ENCODE measurements around the gene MCTP1. TPM values are rescaled to one million over a fixed set of nuclear protein-coding genes. Genes with fewer than 3 reads are reported as not detected.

The MCTP1 gene
- total and polyA plus RNA-seq, 2 of the 8 experiments (the other 6 are each of a cell fraction or from before 2014, with no cell fraction given), result 0.56 to 3.4 TPM

- POLR2A ChIA-PET (ENCODE audit: partially characterized antibody), result no interaction called here
- FAIRE-seq, result no peak
Measured at GRCh38 chr5:95114305-95114704, 170.6 kb downstream of the MCTP1 start.

More at GRCh38 chr5:95114305-95114704, 170.6 kb downstream of the MCTP1 start:
- peaks cover 0 to 7% (median 2%) of the 10 kb centered on the region in 4 experiments; a peak in 4 of 7 replicates for H3K4me1 ChIP-seq (replicated peaks in 1 of 4; ENCODE audit: control insufficient read depth in 3 of 4, insufficient read depth in 4 of 4, low read length in 3 of 4)
- H4K8ac ChIP-seq (ENCODE audit: extremely low read depth, insufficient read depth, low read length), result no peak overlapping the region
- H2BK15ac ChIP-seq (ENCODE audit: low read length), result no peak overlapping the region
- no peak overlapping the region for H2AK5ac ChIP-seq (ENCODE audit: low read depth, low read length)
- no peaks in the 10 kb centered on the region for H4K20me1 ChIP-seq (replicated peaks in 1 of 2; ENCODE audit: control insufficient read depth in 1 of 2, insufficient read depth in 2 of 2, low read length in 2 of 2)
- no peak overlapping the region for H3K56ac ChIP-seq (replicated peaks; ENCODE audit: insufficient read length, low read depth, low read length)
- no peak overlapping the region for H4K5ac ChIP-seq (ENCODE audit: insufficient read length, low read depth, low read length)
- H3K4me2 ChIP-seq (ENCODE audit: insufficient read depth in 1 of 2, low read depth in 2 of 2, low read length in 2 of 2), result no peak overlapping the region
- TF ChIP-seq KDM1A (IDR thresholded peaks at IDR 0.05; ENCODE audit: borderline replicate concordance, low read length) (no peak), CBX5 (IDR thresholded peaks at IDR 0.05; ENCODE audit: low read depth, low read length) (no peak), RFX5 (IDR thresholded peaks at IDR 0.05; ENCODE audit: borderline replicate concordance, low read depth, low read length) (no peak), TAF7 (optimal IDR thresholded peaks at IDR 0.05; ENCODE audit: borderline replicate concordance, low read depth, low read length) (no peak), NANOG (IDR thresholded peaks at IDR 0.05; ENCODE audit: insufficient read depth, low read depth, low read length, poor library complexity, severe bottlenecking) (no peak), CTBP2 (IDR thresholded peaks at IDR 0.05; ENCODE audit: borderline replicate concordance, insufficient read depth, insufficient read length, low read length) (no peak)
- H3K9ac ChIP-seq (replicated peaks in 1 of 4; ENCODE audit: extremely low read depth in 1 of 4, low read depth in 3 of 4, low read length in 3 of 4), result no peak overlapping the region
- no peak overlapping the region for H2BK12ac ChIP-seq (ENCODE audit: low read depth, low read length)
- H3K4me3 ChIP-seq (ENCODE audit: extremely low read depth in 1 of 4, insufficient read depth in 2 of 4, low read depth in 3 of 4, low read length in 4 of 4), result no peak overlapping the region
- H3K27me3 ChIP-seq (replicated peaks in 1 of 4; ENCODE audit: control insufficient read depth in 3 of 4, extremely low read depth in 1 of 4, insufficient read depth in 3 of 4, low read length in 3 of 4), result no peaks in the 10 kb centered on the region
- H3K79me2 ChIP-seq (ENCODE audit: control insufficient read depth in 1 of 2, insufficient read depth in 2 of 2, low read length in 2 of 2), result no peaks in the 10 kb centered on the region
- H3K14ac ChIP-seq (ENCODE audit: insufficient read length), result no peak overlapping the region
- H3K79me1 ChIP-seq (ENCODE audit: low read depth, low read length), result no peaks in the 10 kb centered on the region
- CTCF ChIA-PET (ENCODE audit: partially characterized antibody), result interaction anchor here (0.7 to 1.3 kb wide), 5 partner anchors 33 to 145 kb away, joined by 3 to 4 read pairs (median 3); no protein-coding TSS in a partner anchor
- H3K4ac ChIP-seq (replicated peaks; ENCODE audit: insufficient read length, low read depth, low read length), result no peak overlapping the region
- H3K9me3 ChIP-seq (ENCODE audit: insufficient read depth in 2 of 2, low read depth in 1 of 2, low read length in 1 of 2), result no peaks in the 10 kb centered on the region
- no peak overlapping the region for H4K91ac ChIP-seq (replicated peaks; ENCODE audit: insufficient read length, low read length)
- WGBS, 2 experiments (ENCODE audit: extremely low coverage in 1 of 2, insufficient coverage in 1 of 2, insufficient read length in 1 of 2, insufficient replicate concordance in 2 of 2, low coverage in 1 of 2, low lambda C conversion rate in 2 of 2, missing lambda C conversion rate in 1 of 2), result 91% methylated on average over 4 of the region's 4 CpGs; no CpG with 5 or more reads in 1 of the 2 experiments
- H3K27ac ChIP-seq (ENCODE audit: low read depth, low read length), result no peak overlapping the region
- H2BK20ac ChIP-seq (ENCODE audit: low read length), result no peak overlapping the region
- no peak overlapping the region for H2AFZ ChIP-seq (ENCODE audit: low read length)
- H2BK5ac ChIP-seq (ENCODE audit: low read depth, low read length), result no peak overlapping the region
- no peak overlapping the region for H2BK120ac ChIP-seq (replicated peaks; ENCODE audit: low read depth, low read length)
- no peaks in the 10 kb centered on the region for H3K36me3 ChIP-seq (ENCODE audit: control insufficient read depth in 2 of 4, insufficient read depth in 4 of 4, low read length in 3 of 4)
- DNase-seq (ENCODE audit: low read depth in 1 of 2, low spot score in 2 of 2), result no peak
- H3K18ac ChIP-seq (ENCODE audit: extremely low read depth, low read length), result no peak overlapping the region
- no peaks in the 10 kb centered on the region for H3K23me2 ChIP-seq (ENCODE audit: low read depth, low read length)
- no peak overlapping the region for H3K23ac ChIP-seq (ENCODE audit: insufficient read length)

All from H1 (cell line).